CMK (cell line): Measurements from ENCODE around the gene FABP1.

Experiments
- DNase-seq: peaks from one replicate; pipeline ENCODE4 v3.0.0-alpha.2; 2010; ENCODE audit warnings: low read depth

The FABP1 gene

DNA sequence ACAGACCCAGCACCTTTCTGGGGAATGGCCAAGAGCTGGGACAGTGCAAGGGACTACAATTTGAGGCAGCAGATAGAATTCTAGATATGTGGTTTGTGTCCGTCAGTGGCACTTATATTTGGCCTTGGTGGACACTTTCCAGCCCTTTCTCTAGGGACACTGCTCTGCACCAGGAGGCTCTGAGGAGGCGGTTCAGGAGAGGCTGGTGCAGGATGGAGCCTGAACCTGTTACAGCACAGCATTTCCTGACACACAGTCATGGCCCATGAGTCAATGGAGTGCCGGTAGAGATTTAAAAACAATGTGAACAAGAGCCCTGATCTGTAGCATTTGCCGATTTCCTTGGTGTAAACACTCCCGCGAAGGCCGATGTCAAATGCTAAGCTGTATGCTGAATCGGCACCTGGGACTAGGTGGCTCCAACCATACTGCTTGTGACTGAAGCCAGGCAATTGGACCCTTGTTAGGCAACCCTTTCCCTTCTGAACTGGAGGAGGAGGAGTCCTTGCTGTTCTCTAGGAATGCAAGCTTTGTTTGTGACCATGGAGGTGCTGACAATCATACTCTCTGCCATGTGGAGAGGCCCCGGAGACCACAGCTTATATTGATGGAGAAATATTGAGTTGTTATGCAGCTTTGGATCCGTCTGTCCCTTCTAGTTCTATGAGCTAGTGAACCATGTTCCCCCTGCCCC is 11.9 kb downstream of the FABP1 start:
- DNase-seq, result no peak

DNA sequence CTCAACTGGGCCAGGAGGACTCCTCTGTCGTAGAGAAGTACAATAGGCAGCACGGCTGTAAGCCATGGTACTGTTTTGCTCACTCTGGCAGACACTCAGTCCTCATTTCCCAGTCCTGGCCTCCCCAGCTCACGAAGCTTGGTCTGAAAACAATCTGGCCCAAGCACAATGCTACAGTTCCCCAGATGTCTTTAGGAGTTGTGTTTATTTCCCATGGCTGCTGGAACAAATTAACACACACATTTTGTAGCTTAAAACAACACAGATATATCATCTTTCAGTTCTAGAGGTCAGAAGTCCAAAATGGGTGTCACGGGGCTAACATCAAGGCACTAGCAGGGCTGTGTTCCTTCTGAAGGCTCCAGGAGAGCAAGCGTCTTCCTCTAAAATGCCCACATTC is 13.0 kb downstream of the FABP1 start:
- no peak for DNase-seq

DNA sequence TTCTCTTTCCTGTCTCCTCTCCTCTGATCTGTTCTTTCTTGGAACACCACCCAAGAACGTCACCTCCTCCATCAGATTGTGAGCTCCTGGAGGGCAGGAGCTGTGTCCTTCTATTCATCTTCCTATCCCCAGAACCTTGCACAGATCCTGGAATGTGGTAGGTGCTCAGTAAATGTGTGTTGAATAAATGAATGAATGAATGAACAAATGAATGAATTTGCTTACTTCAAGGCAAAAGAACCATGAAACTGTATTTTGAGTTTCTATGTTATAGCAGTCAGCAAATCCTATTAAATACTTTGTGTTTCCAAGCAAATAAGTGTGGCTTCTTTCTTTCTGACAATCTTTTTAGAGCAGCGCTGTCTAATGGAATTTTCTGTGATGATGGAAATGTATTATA is 14.8 kb downstream of the FABP1 start:
- no peak for DNase-seq

DNA sequence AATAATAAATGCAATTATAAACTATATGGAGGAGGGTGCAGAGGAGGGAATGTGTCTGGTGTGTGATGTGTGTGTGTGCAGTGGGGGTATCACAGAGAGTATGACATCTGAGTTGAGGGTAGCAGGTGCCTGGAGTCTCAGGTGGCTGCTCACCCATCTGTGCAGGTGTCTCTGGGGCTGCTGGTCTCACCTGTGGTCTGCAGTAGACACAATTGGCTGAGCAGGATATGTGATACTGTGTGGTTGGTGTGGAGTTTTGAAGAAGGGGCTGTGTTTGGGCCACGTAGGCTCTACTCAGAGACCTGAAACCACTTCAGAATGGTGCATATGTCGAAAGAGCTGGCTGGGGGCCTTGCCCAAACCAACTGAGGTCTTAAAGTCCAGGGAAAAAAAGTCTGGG is 17.0 kb downstream of the FABP1 start:
- no peak for DNase-seq

DNA sequence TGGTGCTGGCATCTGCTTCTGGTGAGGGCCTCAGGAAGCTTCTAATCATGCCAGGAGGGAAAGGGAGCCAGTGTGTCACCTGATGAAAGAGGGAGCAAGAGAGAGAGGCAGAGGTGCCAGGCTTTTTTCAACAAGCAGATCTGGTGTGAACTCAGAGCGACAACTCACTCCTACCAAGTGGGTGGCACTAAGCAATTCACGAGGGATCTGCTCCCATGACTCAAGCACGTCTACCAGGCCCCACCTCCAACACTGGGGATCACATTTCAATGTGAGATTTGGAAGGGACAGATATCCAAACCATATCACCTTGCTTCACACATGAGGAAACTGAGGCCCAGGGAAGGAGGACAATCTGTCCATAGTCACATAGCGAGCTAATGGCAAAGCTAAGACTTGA is 19.1 kb downstream of the FABP1 start:
- DNase-seq, result no peak

DNA sequence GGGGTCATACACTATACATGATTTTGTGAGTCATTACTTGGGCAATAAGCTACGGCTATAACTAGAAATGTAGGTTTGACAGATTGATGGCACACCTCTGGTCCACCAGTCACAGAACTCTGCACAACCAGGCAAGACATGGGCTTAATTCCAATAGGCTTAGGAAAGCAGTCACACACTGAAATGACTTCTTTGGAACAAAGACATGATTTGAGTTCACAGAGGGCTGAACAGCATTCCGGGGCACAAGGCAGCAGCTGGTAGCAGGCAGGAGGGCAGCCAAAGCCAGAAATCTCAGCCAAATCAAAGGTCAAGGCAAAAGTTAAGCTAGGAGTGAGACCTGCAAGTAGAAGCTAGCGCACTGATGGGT is 27.4 kb downstream of the FABP1 start:
- no peak for DNase-seq

DNA sequence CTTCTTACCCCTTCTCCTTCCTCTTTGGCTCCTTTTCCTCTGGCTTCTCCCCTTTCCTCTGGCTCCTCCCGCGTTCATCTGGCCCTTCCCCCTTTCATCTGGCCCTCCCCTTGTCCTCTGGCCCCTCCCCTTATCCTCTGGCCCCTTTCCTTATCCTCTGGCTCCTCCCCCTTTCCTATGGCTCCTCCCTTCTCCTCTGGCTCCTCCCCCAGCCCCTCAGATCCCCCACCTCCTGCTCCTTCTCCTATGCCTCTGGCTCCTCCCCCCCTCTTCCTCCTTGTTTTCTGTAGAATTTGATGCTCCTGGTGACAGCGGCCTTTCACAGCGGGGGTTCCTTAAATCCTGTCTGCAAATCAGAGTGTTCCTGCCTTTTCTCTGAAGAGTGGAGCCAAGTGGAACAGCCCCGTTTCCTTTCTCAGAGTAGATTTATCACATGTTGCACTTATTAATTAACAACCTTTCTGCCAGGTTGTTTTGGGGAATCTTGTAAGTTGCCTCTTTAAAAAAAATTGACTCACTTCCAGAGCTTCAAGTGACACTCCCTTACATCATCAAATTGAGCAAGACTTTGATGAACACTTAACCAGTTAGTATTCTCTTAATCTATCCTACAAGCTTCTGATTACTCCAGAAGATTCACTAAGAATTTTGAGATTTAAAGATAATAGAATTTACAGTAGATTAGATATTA is 27.9 kb downstream of the FABP1 start:
- DNase-seq, result peak; percentile 24

DNA sequence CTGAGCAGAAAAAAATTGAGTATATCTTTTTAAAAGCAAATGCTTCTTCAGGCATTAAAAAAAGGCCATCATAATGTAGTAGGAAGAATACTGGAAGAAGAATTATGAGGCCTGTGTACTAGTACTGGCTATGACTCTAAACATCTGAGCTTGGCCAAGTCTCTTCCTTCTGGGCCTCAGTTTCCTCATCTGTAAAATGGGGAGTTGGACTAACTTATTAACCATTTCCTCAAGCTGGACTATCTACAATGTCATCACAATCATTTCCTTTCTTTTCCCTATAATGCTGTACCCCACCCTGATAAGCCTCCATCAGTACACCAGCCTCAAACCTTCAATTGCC is 29.3 kb downstream of the FABP1 start:
- no peak for DNase-seq

DNA sequence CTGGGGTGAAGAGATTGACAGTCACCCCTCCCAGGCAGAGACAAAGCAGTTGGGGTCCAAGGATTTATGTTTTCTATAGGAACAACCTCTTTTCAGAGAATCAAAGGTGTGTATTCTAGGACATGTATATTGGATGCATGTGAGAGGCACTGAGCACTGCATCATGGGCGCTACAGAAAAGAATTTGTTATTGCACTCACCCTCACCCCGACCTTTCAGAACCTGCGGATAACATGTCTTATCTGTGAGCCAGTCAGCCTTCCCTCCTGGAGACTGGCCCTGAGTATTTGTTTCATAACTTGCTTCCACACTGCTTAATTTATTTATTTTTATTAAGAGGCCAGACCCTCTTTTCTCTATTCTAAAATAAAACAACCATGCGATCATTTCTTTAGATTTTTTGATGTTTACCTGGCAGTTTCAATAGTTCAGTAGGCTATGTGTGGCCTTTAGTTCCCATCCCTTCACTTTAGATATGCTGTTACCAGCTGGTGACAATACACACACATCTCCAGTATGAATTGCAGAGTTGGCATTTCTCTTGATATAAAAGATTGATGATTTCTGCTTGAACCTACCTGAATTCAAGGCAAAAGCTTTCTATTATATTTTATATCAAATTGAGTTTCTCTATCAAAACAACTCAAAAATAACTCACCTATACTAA is 29.8 kb downstream of the FABP1 start:
- DNase-seq, result no peak

DNA sequence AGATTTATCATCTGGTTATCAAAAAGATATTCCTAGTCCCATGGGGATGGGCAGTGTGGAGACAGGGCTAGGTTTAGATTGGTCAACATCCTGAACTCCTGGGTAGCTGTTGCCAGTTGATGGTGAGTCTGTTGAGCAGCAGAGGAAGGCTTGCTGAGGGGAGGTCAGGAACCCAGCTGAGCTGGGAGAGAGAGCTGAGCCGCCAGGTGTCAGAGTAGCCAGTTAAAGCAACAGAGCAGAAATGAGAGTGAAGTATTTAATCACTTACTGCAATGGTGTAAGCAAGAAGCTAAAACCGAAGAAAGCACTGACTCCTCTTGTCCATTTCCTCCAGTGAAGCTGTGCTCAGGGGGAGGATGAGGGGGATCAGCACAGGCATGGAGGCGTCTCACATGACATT is 30.7 kb downstream of the FABP1 start:
- no peak for DNase-seq

DNA sequence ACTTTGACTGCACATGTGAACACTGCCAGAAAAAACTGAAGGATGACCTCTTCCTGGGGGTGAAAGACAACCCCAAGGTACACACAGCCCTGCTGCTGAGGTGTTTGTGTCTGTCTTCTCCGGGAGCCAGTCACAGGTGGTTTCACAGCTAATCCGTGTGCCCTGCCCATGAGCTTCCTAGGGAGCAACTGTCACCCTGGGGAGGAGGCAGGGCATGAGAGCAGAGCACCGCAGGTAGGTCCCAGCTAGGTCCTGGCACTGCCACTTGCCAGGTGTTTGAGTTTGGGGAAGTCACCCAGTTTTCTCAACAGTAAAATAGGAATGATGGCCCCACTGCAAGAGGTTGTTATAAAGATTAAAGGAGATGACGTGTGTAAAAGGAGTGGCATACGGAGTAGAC is 31.2 kb downstream of the FABP1 start:
- no peak for DNase-seq

DNA sequence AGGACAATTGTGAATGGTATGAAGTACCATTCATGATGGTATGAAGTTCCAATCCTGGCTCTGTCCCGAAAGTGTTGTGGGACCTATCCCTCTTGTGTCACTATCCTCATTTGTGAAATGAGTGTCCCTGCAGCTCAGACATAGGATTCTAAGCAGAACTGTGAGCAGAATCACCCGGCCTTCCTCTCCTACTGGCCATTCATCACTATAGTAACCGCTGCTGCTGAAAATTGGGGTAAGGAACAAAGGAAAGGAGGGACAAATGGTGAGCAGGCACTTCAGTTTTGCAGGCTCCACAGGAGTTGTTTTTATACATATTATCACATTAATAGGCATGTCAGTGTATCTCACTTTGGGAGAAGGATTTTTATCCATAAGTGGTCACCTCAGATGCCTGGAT is 32.8 kb downstream of the FABP1 start:
- DNase-seq, result no peak

DNA sequence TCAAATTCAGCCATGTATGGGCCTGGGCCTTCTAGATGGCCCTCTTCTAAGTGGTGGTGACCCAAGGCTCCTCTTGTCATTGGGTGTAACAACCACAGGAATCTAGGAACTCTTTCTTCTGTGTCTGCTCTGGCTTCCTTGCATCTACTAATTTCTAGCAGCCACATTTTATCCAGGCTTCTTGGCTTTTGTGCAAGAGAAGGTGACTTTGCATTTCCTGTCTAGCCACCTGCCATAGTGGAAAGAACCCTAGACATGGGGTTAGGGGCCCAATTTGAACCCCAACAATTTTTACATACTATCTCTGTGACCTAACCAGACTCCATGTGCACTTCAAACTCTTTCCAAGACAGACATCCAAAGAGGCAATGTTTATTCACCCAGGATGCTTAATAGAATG is 35.1 kb downstream of the FABP1 start:
- DNase-seq, result no peak

DNA sequence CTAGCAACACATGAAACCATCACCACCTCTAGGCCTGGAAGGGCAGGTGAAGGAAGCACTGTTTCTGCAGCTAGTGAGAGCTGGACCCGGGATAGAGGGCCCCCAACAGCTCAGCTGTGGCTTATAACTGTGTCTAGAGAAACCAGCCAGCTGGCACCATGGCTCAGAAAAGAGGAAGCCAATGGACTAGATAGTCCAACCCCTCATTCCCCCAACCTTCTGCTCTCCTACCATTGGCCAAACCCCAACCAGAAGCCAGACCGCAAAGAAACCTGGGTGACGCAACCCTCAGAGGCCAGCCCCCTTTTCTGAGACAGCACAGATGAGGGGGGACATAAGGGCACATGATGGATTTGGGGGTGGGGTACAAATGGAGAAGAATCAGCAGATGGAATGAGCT is 35.9 kb downstream of the FABP1 start:
- no peak for DNase-seq

DNA sequence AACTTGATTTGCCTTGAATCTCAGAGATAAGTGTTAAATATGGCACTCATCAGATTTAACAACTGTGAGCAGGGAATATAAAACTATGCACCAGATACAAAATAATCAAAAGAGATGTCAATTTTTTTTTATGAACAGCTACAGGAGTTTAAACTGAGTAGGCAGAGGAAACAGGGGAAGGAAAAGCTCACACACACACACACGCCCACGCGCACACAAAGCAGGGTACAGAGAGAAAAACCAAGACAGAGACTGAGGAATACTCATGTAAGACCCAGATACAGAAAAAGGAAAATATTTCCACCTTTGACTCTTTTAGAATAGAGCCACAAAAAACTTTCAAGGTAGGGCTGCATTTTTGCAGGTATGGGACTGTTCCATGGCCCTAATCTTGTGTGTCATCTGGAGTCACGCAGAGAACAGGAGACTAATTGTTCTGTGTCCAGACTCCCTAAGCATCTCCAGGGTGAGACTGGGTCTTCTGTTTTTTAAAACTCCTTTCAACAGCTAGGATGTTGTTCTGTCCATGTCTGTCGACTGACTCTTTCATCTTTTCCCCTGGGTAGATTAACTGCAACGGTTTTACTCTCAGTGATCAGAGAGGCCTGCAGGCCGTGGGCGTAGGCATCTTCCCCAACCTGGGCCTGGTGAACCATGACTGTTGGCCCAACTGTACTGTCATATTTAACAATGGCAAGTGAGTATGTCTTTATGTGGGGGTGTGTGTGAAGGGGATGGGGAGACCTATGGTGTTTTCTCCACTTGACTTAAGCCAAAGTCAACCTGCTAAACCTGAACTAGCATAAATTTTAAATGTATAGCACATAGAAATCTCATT is 37.2 kb downstream of the FABP1 start:
- no peak for DNase-seq

DNA sequence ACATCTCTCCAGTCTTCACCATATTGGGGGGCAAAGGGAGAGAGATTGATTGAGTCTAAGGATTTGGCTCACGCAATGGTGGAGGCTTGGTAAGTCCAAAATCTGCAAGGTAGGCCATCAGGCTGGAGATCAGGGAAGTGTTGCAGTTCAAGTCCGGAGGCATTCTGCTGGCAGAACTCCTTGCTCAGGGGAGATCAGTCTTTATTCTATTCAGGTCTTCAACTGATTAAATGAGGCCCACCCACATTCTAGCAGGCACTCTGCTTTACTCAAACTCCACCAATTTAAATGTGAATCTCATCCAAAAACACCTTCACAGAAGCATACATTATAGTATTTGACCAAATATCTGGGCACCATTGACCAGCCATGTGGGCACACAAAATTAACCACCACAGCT is 38.9 kb downstream of the FABP1 start:
- no peak for DNase-seq

DNA sequence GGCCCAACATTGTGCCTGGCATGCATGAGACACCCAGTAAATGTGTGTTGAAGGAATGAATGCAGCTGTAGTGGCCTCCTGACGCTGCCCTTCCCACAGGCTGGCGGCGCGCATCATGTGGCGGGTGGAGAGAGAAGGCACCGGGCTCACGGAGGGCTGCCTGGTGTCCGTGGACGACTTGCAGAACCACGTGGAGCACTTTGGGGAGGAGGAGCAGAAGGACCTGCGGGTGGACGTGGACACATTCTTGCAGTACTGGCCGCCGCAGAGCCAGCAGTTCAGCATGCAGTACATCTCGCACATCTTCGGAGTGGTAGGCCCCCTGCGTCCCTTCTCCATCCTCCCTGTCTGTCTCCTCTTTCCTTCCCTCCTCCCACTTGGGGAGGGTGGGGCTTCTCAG is 40.1 kb downstream of the FABP1 start:
- DNase-seq, result no peak

DNA sequence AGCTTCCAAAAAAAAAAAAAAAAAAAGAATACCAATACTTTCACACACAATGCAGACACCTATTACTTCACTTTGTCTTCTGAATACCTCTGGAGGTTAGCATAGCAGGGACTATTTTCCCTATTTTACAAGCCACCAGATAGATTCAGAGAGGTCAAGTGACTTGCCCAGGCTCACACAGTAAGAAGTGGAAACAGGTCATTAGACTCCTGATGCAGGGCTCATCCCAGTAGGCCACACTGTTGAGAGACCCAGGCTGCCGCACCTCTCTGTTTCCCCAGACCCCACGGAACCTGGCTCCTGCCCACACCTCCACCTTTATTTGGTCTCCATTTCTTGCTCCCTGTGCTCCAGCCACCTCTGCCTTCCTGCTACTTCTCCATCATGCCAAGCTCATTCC is 40.8 kb downstream of the FABP1 start:
- no peak for DNase-seq

DNA sequence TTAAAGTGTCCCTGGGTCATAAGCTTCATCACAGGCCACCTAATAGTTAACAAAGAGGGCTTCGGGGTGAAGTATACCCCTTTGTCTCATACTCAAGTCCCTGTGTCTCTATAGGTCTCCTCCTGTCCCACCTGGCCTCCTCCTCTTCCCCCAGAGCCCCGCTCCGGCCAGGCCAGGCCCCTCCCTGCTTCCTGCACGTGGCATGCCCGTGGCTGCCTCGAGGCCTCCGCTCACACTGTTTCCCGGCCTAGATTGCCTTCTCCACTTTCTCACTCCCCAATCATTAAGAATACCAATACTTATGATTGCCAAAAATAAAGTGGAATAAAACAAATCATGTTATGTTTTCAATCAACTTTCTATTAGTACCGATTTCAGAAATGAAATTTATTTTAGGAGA is 41.5 kb downstream of the FABP1 start:
- DNase-seq, result no peak

DNA sequence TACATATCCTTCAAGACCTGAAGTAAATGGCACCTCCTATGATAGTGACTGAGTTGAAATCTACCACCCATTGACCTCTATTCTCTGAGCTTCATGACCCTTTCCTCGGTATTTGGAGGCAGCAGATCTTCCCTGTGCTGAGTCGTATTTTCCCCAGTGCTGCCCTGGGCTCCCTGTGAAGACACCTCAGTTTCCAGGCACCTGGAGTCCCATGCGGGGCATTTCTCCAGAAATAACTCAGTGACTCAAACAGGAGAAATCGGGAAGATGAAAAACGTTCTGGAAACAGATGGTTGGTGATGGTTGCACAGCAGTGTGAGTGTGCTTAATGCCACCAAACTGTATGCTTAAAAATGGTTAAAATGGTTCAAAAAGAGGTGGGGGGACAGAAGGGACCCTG is 42.3 kb downstream of the FABP1 start:
- no peak for DNase-seq

DNA sequence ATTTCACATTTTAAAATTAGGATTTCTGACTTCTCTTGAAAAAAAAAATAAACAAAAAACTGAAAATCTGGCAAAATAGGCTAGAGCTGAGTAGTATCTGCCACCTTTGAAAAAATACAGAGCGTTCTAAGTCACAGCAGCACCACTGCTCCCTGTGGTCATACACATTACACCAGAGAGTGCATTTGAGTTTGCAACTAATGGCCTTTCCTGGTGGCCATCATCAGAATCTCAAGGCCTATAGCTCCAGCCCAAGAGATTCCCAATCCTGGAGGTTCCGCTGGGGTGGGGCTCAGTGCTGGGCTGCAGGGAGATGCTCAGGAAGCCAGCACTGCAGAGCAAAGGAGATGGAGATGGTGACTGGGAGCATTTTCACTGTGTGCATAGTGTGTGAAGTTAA is 42.8 kb downstream of the FABP1 start:
- no peak for DNase-seq

DNA sequence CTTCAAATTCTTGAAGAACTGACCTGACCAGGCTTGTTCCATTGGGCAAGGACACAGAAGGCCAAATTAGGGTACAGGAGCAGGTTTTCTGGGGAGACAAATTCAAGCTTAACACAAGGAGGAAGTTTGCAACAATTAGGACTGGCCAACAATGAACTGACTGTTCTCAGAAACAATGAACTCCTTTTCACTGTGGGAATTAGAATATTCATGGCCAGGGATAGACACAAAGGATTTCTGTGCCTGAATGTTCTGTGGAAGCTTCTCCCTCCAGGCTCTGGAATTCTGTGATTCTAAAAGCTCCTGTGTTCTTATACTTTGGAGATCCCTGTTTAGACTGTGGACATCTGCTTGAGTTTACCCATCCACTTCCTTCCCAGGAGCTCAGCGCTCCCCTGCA is 45.1 kb downstream of the FABP1 start:
- no peak for DNase-seq
